SK-N-SH (cell line): ENCODE results near the gene CDH22.

Source experiments
- CTCF ChIP-seq: fragments of 200-600 bp; sonication (generic); IDR thresholded peaks from 2 replicates; pipeline ENCODE4 v1.6.1; 2017; ENCODE audit warnings: antibody characterized with exemption, mild to moderate bottlenecking, moderate library complexity
- FOSL2 ChIP-seq: IDR thresholded peaks from 2 replicates; pipeline ENCODE4 v1.4.0; 2012; ENCODE audit warnings: low read depth, mild to moderate bottlenecking, moderate library complexity, borderline replicate concordance
- MAX ChIP-seq: IDR thresholded peaks from 2 replicates; pipeline ENCODE4 v1.4.0; 2012; ENCODE audit warnings: low read depth
- MXI1 ChIP-seq: IDR thresholded peaks from 2 replicates; pipeline ENCODE4 v1.6.1; 2012; ENCODE audit warnings: mild to moderate bottlenecking, low read depth, low read length, improper control_type of control experiment
- PBX3 ChIP-seq: IDR thresholded peaks from 2 replicates; pipeline ENCODE4; 2012
- POLR2AphosphoS5 ChIP-seq: IDR thresholded peaks from 2 replicates; pipeline ENCODE4 v1.6.1; 2012; ENCODE audit warnings: low read depth, low read length
- TAF1 ChIP-seq: IDR thresholded peaks from 2 replicates; pipeline ENCODE4 v1.6.1; 2012; ENCODE audit warnings: low read depth, mild to moderate bottlenecking, low read length, moderate library complexity, borderline replicate concordance

GRCh38 chr20:46354207-46354555 lies 45.9 kb upstream of the CDH22 start:
- TF ChIP-seq POLR2AphosphoS5 (no peak), CTCF (no peak), MAX (no peak), MXI1 (no peak), FOSL2 (no peak), TAF1 (no peak), PBX3 (no peak)
